ENCODE data around the gene PPP1R37.
A peak's percentile ranks its signal among the peaks of the same experiment; 100 is the strongest.

The PPP1R37 gene

DNA sequence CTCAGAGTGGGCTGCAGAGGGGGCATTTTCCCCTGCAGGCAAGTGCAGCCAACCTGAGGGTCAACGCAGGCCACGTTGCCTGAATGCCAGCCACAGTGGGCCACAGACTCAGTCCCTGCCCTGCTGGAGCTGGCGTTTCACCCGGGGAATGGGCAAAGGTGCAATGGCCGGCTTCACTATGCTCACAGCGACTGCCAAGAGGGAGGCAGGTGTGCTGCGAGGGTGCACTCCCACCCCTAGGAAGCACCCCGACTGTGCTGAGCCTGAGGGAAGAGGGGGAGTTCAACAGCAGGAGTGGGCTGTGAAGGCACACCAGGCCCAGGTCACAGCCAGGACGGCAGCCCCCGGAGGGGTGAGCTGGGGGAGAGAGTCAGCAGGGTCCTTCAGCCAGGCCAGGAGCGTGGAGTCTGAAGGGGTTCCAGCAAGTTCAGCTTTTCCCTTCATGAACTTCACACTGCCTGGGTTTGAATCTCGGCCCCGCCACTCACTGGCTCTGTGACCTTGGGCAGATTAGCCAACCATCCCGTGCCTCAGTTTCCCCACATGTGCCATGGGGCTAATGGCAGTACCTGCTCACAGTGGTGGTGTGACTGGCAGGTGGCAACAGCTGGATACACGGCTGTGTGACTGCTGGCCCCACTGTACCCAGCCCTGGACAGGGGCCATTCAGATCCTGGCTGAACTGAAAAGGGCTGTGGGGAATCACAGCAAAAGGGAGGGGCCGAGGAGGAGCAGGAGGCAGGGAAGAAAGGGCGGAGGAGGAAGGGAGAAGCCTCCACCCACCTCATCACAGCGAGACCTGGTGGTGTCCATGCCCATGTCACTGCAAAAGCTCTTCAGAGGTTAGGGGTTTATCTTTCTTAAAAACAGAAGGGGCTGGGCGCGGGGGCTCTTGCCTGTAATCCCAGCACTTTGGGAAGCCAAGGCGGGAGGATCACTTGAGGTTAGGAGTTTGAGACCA lies 77.4 kb downstream of the PPP1R37 start:
- no peak for DNase-seq (ENCODE audit: low read depth)

DNA sequence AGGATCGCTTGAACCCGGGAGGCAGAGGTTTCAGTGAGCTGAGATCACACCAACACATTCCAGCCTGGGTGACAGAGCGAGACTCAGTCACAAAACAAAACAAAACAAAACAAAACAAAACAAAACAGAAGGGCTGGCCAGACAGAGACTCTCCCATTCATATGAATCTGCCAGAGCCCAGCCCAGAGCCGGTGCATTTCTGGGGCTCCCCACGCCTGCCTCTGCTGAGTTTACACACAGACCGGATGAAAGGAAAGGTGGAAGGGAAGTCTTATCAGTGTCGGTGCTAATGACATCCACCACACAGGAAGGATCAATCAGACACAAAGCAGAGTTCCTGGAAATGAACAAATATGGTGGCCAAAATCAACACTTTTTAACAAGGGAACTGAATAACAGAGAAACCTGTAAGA lies 78.2 kb downstream of the PPP1R37 start:
- DNase-seq (ENCODE audit: low read depth): no peak

GRCh38 chr19:45172173-45172572 lies 79.2 kb downstream of the PPP1R37 start:
- DNase-seq (ENCODE audit: low read depth): no peak

DNA sequence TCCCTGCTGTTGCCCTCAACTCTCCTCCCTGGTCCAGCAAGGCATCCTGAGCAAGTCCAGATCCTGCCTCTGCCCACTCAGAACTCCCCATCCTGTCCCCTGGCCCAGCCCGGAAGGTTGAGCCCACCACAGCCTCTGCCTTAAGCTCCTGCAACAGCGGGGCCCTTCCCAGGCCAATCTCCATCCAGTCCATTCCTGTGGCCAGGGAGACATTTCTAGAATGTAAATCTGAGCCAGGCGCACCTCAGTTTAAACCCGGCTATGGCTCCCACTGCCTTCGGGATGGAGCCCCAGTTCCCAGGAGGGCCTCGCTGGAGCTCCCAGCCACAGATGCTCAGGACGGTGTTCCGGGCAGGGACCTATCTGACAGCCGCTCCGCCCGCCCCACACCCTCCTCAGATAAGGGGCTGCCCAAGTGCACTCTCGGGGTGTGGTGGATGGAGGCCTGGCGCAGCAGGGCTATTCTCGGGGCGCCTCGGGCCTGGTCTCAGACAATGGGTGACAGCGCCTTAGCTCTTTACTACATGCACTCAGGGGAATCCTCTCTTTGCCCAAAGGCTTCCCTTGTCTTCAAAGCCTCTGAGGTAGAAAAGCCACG lies 79.7 kb downstream of the PPP1R37 start:
- DNase-seq (ENCODE audit: low read depth): no peak

DNA sequence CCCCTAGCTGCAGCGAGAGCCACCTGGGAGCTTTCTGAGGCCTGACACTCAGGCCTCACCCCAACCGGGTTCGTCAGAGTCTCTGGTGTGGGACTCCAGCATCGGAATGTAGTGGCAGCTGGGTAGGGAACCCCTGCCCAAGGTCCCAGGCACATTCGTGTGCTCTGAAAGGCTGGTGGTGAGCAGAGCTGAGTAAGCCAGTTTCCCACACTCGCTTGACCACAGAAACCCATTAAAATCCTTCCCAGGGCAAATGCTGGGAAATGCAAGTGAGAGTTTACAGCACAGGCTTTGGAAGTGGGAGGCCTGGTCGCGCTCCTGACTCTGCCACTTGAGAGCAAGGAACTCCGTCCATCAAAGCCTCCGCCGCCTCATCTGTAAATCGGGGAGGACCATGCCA lies 80.8 kb downstream of the PPP1R37 start:
- DNase-seq (ENCODE audit: low read depth): no peak

- DNase-seq (ENCODE audit: low read depth): no peak
Measured at GRCh38 chr19:45175515-45176345, 82.8 kb downstream of the PPP1R37 start.

- no peak for DNase-seq (ENCODE audit: low read depth)
Measured at GRCh38 chr19:45177817-45178261, 84.9 kb downstream of the PPP1R37 start, which contains the start of gene TRAPPC6A. TRAPPC6A (minus strand) TSS chr19:45178237; CDS start chr19:45178218, 19 bp downstream.

DNA sequence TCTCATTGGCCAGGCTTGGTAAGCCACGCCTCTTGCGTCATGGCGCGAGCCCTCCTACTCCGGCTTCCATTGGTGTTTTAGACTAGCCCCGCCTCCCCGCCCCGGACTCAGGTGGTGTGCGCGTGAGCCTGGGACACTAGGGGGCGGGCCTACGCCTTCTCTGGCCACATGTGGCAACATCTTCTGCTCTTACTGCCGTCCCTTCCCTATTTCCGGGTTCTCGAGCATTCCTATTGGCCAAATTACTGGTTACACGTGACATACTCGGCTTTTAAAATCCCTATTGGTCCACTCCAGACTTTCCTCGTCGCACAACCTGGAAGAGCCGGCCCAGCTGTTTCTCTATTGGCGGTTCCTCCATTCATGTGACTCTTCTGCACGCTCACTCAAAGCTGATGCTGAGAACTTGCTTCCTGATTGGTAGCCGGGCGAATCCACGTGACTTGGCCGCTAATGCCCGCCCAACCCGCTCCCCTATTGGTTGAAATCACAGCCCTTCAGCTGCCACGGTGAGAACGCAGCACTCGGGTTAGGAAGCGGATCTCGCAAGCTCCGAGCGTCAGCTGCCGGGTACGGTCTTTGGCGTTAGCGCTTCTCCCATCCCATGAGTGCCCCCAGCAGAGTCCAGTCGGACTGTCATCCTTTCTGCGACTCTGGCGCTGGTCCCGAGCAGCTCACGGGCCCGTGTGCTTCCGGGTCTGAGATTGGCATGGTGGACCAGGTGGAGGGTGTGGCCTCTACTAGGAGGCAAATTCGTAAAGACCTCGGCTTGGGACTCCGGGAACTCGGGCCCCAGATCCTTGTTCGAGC lies 85.5 kb downstream of the PPP1R37 start, which contains the start of gene BLOC1S3:
TSS of gene BLOC1S3 (plus strand) at position 523 of the 810 bp plus-strand sequence. CDS start 513 bp downstream, outside the sequence.
- DNase-seq (ENCODE audit: low read depth): peak; percentile 100

DNA sequence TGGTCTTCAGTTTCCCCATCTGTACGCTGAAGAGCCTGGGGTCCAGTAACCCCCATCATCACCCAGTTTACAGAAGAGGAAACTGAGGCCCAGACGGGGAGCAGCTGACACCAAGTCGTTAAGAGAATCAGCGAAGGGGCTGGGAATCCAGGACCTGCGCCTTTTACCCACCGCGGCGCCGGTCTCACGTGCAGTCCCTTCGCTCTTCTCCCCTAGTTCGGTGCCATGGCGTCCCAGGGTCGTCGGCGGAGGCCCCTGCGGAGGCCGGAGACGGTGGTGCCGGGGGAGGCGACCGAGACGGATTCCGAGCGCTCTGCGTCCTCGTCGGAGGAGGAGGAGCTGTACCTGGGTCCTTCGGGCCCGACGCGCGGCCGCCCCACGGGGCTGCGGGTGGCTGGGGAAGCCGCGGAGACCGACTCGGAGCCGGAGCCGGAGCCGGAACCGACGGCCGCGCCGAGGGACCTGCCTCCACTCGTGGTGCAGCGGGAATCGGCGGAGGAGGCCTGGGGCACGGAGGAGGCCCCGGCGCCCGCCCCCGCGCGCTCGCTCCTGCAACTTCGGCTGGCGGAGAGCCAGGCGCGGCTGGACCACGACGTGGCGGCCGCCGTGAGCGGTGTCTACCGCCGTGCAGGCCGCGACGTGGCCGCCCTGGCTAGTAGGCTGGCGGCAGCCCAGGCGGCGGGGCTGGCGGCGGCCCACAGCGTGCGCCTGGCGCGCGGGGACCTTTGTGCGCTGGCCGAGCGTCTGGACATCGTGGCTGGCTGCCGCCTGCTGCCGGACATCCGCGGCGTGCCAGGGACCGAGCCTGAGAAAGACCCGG lies 86.3 kb downstream of the PPP1R37 start:
- DNase-seq (ENCODE audit: low read depth): peak; percentile 20

DNA sequence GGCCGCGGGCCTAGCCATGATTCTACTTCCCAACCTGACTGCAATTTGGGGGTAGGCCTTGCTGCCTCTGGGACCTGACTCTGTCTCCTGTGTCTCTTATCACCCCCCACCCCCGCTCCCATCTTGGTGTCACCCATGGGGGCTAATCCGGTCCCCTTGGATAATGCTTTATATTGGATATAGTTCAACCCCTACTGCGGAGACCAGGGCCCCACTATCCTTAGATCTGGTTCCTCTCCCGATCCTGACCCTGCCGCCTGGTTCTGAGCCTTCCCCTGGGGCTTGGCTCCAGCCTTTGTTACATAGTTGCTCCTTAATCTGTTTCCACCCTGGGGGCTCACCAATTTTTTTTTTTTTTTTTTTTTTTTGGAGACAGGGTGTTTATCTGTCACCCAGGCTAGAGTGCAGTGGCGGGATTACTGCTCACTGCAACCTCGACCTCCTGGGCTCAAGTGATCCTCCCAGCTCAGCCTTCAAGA lies 87.0 kb downstream of the PPP1R37 start:
- DNase-seq (ENCODE audit: low read depth): no peak

DNA sequence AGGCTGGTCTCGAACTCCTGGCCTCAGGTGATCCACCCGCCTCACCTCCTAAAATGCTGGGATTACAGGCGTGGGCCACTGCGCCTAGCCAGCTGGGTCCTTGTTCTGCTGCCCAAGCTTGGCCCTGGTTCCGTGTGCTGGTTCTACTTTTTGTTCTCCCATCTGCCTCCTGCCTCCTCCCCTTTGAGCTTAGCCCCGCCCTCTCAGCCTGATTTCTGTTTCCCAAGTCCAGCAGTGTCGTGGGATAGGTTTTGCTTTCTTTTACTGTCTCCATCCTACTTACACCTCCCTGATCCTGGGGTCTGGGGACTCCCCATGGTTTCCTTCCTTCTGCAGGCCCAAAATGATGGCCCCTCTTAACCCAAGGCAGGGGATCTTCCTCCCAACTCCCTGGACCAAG lies 88.0 kb downstream of the PPP1R37 start:
- no peak for DNase-seq (ENCODE audit: low read depth)

- no peak for DNase-seq (ENCODE audit: low read depth)
Measured at GRCh38 chr19:45182758-45183157, 89.8 kb downstream of the PPP1R37 start.

GRCh38 chr19:45184115-45184514 lies 91.1 kb downstream of the PPP1R37 start:
- DNase-seq (ENCODE audit: low read depth): no peak

DNA sequence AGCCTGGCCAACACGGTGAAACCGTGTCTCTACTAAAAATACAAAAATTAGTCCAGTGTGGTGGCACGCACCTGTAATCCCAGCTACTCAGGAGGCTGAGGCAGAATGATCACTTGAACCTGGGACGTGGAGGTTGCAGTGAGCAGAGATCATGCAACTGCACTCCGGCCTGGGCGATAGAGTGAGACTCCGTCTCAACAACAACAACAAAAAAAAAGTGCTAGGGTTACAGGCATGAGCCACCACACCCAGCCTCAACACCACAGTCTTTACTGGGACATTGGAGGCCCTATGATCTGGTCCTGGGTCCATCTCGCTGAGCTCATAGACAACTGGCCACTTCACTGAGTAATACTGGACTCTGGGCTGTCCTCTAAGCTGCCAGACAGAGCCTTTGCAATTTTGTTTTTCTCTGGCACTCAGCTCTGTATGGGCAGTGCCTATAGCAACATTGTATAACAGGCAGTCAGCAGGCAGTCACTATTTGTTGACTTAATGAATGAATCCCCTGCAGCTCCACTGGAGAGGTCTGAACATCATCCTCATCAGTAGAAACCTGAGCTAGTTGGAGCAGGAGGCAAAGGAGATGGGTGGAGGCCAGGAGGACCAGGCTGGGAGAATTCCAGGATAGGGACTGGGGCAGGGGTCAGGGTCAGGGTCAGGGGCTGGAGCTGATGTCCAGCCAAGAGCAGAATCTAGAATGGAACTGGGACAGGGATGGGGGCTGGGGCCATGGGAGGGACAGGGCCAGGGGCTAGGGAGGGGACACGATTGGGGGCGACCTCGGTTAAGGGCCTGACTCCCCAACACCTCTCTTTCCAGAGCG lies 93.7 kb downstream of the PPP1R37 start:
- no peak for DNase-seq (ENCODE audit: low read depth)

- no peak for DNase-seq (ENCODE audit: low read depth)
Measured at GRCh38 chr19:45187421-45188100, 94.6 kb downstream of the PPP1R37 start.

- no peak for DNase-seq (ENCODE audit: low read depth)
Measured at GRCh38 chr19:45189971-45190370, 97.0 kb downstream of the PPP1R37 start.

DNA sequence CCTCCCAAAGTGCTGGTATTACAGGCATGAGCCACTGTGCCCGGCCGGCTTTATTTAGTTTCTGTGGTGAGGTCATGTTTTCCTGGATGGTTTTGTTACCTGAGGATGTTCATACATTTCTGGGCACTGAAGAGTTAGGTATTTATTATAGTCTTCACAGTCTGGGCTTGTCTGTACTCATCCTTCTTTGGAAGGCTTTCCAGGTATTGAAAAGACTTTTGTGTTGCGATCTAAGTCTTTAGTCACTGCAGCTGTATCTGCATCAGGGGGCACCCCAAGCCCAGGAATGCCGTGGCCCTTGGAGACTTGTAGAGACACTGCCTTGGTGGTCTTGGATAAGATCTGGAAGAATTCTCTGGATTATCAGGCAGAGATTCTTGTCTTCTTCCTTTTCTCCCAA lies 98.4 kb downstream of the PPP1R37 start:
- DNase-seq (ENCODE audit: low read depth): no peak

- DNase-seq (ENCODE audit: low read depth): no peak
Measured at GRCh38 chr19:45195764-45196163, 102.8 kb downstream of the PPP1R37 start.

Measured in T follicular helper cell (primary cell).